ENCODE measurements around the gene PARD3.

GRCh38 chr10:34677591-34677990 lies 137.5 kb downstream of the PARD3 start:
- TF ChIP-seq, protein P1, sequence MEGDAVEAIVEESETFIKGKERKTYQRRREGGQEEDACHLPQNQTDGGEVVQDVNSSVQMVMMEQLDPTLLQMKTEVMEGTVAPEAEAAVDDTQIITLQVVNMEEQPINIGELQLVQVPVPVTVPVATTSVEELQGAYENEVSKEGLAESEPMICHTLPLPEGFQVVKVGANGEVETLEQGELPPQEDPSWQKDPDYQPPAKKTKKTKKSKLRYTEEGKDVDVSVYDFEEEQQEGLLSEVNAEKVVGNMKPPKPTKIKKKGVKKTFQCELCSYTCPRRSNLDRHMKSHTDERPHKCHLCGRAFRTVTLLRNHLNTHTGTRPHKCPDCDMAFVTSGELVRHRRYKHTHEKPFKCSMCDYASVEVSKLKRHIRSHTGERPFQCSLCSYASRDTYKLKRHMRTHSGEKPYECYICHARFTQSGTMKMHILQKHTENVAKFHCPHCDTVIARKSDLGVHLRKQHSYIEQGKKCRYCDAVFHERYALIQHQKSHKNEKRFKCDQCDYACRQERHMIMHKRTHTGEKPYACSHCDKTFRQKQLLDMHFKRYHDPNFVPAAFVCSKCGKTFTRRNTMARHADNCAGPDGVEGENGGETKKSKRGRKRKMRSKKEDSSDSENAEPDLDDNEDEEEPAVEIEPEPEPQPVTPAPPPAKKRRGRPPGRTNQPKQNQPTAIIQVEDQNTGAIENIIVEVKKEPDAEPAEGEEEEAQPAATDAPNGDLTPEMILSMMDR (IDR thresholded peaks at IDR 0.05), result no peak
- TF ChIP-seq EP300 (IDR thresholded peaks at IDR 0.05; ENCODE audit: low read depth) (no peak), POLR2A (IDR thresholded peaks at IDR 0.05) (no peak)
